ENCODE measurements around the gene ANXA4.

ANXA4 gene

GRCh38 chr2:69729266-69729665, 12.7 kb upstream of the ANXA4 start:
- no peak for TF ChIP-seq CTCF (IDR thresholded peaks at IDR 0.05; ENCODE audit: control insufficient read depth, extremely low read depth, insufficient read depth)
- DNase-seq (ENCODE audit: low read depth), result no peak
- no peak overlapping the region for H3K4me3 ChIP-seq (ENCODE audit: low read depth, low read length)

GRCh38 chr2:69729781-69730180, 12.2 kb upstream of the ANXA4 start:
- no peak for TF ChIP-seq CTCF (IDR thresholded peaks at IDR 0.05; ENCODE audit: control insufficient read depth, extremely low read depth, insufficient read depth)
- DNase-seq (ENCODE audit: low read depth), result no peak
- H3K4me3 ChIP-seq (ENCODE audit: low read depth, low read length), result no peak overlapping the region

GRCh38 chr2:69731147-69731970, 10.6 kb upstream of the ANXA4 start:
- TF ChIP-seq CTCF (IDR thresholded peaks at IDR 0.05; ENCODE audit: control insufficient read depth, extremely low read depth, insufficient read depth), result no peak
- no peak overlapping the region for H3K4me3 ChIP-seq (ENCODE audit: low read depth, low read length)
- no peak for DNase-seq (ENCODE audit: low read depth)

GRCh38 chr2:69733342-69734034, 8.4 kb upstream of the ANXA4 start:
- TF ChIP-seq CTCF (IDR thresholded peaks at IDR 0.05; ENCODE audit: control insufficient read depth, extremely low read depth, insufficient read depth), result no peak
- H3K4me3 ChIP-seq (ENCODE audit: low read depth, low read length), result no peak overlapping the region
- DNase-seq (ENCODE audit: low read depth), result no peak

GRCh38 chr2:69734035-69734611, 7.8 kb upstream of the ANXA4 start:
- H3K4me3 ChIP-seq (ENCODE audit: low read depth, low read length), result no peak overlapping the region
- TF ChIP-seq CTCF (IDR thresholded peaks at IDR 0.05; ENCODE audit: control insufficient read depth, extremely low read depth, insufficient read depth), result no peak
- DNase-seq (ENCODE audit: low read depth), result no peak

- TF ChIP-seq CTCF (IDR thresholded peaks at IDR 0.05; ENCODE audit: control insufficient read depth, extremely low read depth, insufficient read depth), result no peak
- no peak for DNase-seq (ENCODE audit: low read depth)
- no peak overlapping the region for H3K4me3 ChIP-seq (ENCODE audit: low read depth, low read length)
These were observed 6.9 kb upstream of the ANXA4 start for GRCh38 chr2:69734854-69735544.
